ENCODE results near the gene SLC7A8. TPM values are rescaled to one million over a fixed set of nuclear protein-coding genes. Genes with fewer than 3 reads are reported as not detected.
A peak's percentile ranks its signal among the peaks of the same experiment; 100 is the strongest.

The SLC7A8 gene
- total and polyA plus RNA-seq, 3 donors from 2014 or later: 73.5 to 94.2 (median 78.2) TPM

DNA sequence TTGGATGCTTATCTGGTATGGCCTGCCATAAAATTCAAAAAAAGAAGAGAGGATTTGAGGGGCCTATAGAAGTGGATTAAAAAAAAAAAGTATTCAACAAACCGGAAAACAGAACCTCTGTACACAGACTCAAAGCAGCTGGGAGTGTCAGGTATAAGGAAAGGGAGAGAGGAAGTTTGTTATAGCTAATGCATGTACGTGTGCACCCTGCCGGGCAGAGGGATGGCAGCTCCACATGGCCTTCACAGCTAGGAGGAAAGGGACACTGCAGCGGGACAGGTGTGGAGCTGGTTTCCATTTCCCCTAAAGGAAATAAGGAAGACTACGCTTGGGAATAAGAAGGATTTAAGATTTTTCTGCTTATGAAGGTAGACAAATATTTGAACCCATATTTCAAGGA is 21.5 kb downstream of the SLC7A8 start:
- Histone ChIP-seq H3K27me3 (no peaks in the 10 kb centered on the region), H3K27ac (no peak overlapping the region), H3K36me3 (ENCODE audit: low read depth, missing control alignments) (no peaks in the 10 kb centered on the region), H3K4me1 (peaks cover 27% of the 10 kb centered on the region), H3K9me3 (no peaks in the 10 kb centered on the region), H3K4me3 (no peak overlapping the region)
- TF ChIP-seq, protein P1, sequence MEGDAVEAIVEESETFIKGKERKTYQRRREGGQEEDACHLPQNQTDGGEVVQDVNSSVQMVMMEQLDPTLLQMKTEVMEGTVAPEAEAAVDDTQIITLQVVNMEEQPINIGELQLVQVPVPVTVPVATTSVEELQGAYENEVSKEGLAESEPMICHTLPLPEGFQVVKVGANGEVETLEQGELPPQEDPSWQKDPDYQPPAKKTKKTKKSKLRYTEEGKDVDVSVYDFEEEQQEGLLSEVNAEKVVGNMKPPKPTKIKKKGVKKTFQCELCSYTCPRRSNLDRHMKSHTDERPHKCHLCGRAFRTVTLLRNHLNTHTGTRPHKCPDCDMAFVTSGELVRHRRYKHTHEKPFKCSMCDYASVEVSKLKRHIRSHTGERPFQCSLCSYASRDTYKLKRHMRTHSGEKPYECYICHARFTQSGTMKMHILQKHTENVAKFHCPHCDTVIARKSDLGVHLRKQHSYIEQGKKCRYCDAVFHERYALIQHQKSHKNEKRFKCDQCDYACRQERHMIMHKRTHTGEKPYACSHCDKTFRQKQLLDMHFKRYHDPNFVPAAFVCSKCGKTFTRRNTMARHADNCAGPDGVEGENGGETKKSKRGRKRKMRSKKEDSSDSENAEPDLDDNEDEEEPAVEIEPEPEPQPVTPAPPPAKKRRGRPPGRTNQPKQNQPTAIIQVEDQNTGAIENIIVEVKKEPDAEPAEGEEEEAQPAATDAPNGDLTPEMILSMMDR (IDR thresholded peaks at IDR 0.05): no peak
- TF ChIP-seq POLR2A (IDR thresholded peaks at IDR 0.05): no peak
- WGBS, 2 donors: 61 to 69% methylated on average over 5 of the region's 5 CpGs
- DNase-seq: no peak
- intact Hi-C loops (cut with DNase I; ENCODE audit: low total_unique reads): no loop called here

DNA sequence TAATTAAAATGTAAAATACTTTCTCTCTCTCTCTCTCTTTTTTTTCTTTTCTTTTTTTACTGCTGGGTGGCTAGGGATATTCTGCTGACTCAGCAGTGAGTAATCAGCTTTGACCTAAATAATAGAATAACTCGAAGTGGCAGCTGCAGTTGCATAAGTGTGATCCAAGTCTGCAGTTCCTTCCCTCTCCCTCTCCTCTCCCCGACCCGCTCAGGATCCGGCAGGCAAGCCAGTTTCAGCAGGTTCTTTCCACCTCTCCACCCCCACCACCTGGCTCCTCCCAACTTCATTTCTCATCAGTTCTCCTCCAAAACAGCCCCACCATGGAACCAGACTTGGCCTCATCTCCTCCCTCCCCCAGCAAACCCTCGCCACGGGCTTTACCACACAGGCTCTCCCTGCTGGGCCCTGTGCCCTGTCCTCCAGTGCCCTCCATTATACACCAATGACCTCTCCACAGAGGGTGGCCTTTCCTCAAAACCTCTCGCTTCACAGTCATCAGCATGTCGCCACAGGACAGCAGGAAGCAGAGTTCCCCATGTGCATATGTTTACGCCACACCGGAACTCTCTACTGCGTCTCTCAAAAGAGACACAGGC is 22.4 kb downstream of the SLC7A8 start:
- 62 to 63% methylated on average over 11 of the region's 11 CpGs for WGBS, 2 donors
- H3K9me3 ChIP-seq: no peaks in the 10 kb centered on the region
- peaks cover 27% of the 10 kb centered on the region for H3K4me1 ChIP-seq
- intact Hi-C loops (cut with DNase I; ENCODE audit: low total_unique reads): no loop called here
- peak overlapping the region; percentile 44 to 65 for H3K27ac ChIP-seq
- H3K4me3 ChIP-seq: no peak overlapping the region
- TF ChIP-seq, protein P1 (IDR thresholded peaks at IDR 0.05): no peak
- TF ChIP-seq POLR2A (IDR thresholded peaks at IDR 0.05): no peak
- H3K36me3 ChIP-seq (ENCODE audit: low read depth, missing control alignments): no peaks in the 10 kb centered on the region
- no peaks in the 10 kb centered on the region for H3K27me3 ChIP-seq
- peak; percentile 62 for DNase-seq

DNA sequence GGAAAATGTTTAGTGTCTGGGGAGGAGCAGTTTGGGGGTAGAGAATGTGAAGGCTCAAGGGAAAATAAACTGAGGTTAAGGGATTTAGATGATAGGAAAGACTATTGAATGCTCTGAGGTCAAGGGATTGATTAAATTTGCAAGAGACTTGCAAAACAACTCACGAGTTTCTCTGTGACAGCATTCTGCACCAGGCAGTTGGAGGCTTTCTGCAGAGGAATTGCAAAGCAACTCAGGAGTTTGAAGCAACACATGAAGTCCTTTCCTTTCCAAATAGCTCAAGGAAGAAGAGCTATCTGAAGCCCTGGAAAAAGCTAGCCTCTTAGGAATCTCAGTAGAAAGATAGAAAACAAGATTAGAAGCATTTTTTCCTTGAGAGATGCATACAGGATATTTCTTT is 23.9 kb downstream of the SLC7A8 start:
- no peak for TF ChIP-seq POLR2A (IDR thresholded peaks at IDR 0.05)
- TF ChIP-seq, protein P1 (IDR thresholded peaks at IDR 0.05): no peak
- WGBS, 2 donors: 40 to 70% methylated on average over 1 of the region's 1 CpG
- Histone ChIP-seq H3K9me3 (no peaks in the 10 kb centered on the region), H3K27ac (no peak overlapping the region), H3K36me3 (ENCODE audit: low read depth, missing control alignments) (no peaks in the 10 kb centered on the region), H3K4me3 (no peak overlapping the region), H3K27me3 (no peaks in the 10 kb centered on the region), H3K4me1 (peaks cover 38% of the 10 kb centered on the region)
- no peak for DNase-seq
- intact Hi-C loops (cut with DNase I; ENCODE audit: low total_unique reads): no loop called here

DNA sequence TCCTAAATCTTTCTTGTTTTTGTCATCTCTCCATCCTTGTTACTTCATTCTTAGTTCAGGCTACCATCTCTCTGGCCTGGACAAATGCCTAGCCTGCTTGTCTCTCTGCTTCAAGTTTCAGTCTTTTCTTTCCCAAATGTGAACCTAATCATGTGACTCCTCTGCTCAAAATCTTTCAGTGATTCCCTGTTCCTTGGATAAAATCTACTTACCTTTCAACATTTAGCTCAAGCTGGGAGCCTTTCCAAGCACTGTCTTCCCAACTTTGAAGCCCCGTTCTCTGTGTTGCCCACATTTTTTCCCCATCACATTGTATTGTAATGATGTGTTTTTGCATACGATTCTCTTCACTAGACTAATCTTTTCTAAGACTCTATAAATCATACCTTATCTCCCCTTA is 24.7 kb downstream of the SLC7A8 start:
- no peaks in the 10 kb centered on the region for H3K27me3 ChIP-seq
- no peak overlapping the region for H3K4me3 ChIP-seq
- no peak overlapping the region for H3K27ac ChIP-seq
- peaks cover 44% of the 10 kb centered on the region for H3K4me1 ChIP-seq
- no peaks in the 10 kb centered on the region for H3K9me3 ChIP-seq
- no peaks in the 10 kb centered on the region for H3K36me3 ChIP-seq (ENCODE audit: low read depth, missing control alignments)
- DNase-seq: no peak
- intact Hi-C loops (cut with DNase I; ENCODE audit: low total_unique reads): no loop called here
- 78 to 82% methylated on average over 2 of the region's 2 CpGs for WGBS, 2 donors
- TF ChIP-seq POLR2A (IDR thresholded peaks at IDR 0.05): no peak
- TF ChIP-seq, protein P1 (IDR thresholded peaks at IDR 0.05): no peak

DNA sequence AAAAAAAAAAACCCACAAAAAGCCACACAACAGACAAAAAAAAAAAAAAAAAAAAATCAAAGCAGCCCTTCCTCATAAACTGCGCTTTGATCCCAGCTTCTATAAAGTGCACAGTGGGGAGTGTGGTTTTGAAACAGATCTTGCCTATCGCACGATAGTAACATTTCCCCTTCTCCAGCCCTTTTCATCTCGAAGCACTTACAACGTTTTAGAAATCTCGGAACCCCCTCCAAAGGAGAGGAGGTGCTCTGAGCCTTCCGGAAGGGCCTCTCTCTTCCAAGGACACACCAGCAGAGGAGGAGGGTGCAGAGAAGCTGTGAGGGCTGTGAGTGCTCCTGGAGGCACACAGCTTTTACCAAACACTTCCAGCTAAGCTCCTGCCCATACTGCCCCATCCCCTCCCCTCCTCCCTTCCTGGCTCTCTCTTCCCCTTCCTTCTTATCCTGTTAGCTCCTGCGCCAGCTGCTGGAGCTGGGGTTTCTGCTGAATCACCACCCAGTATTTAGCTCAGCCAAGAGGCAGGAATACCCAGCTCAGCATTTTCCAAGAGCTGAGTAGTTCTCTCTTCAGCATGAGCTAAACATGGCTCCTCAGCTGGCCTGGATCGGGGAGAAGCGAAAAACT is 28.4 kb downstream of the SLC7A8 start:
- peak overlapping the region; percentile 82 to 88 for H3K27ac ChIP-seq
- no peaks in the 10 kb centered on the region for H3K27me3 ChIP-seq
- no peak overlapping the region for H3K4me3 ChIP-seq
- H3K4me1 ChIP-seq: peaks cover 49% of the 10 kb centered on the region
- H3K36me3 ChIP-seq (ENCODE audit: low read depth, missing control alignments): no peaks in the 10 kb centered on the region
- H3K9me3 ChIP-seq: no peaks in the 10 kb centered on the region
- TF ChIP-seq, protein P1 (IDR thresholded peaks at IDR 0.05): no peak
- TF ChIP-seq POLR2A (IDR thresholded peaks at IDR 0.05): no peak
- intact Hi-C loops (cut with DNase I; ENCODE audit: low total_unique reads): no loop called here
- DNase-seq: peak; percentile 90
- whole genome bisulfite sequencing, 2 donors: 11 to 12% methylated on average over 10 of the region's 10 CpGs

Measured in testis (tissue), 3 donors.